H9 (cell line): ENCODE results near the gene DTNB. TPM values are rescaled to one million over a fixed set of nuclear protein-coding genes. Genes with fewer than 3 reads are reported as not detected.

Source experiments
- DNase-seq: peaks from one replicate; pipeline ENCODE4 v3.0.0-alpha.2; 2017
- H2AFZ ChIP-seq: one replicate; pipeline ENCODE4 v1.6.1; 2013; ENCODE audit warnings: mild to moderate bottlenecking, low read length, control low read depth, moderate library complexity
- H2AK5ac ChIP-seq: 2 replicates; pipeline ENCODE4 v1.6.1; 2013; ENCODE audit warnings: low read length, control low read depth, mixed read lengths; ENCODE audit not compliant: insufficient read length
- H2BK120ac ChIP-seq: one replicate; pipeline ENCODE4 v1.6.1; 2013; ENCODE audit warnings: low read depth, mild to moderate bottlenecking, low read length, control low read depth, inconsistent platforms; ENCODE audit not compliant: poor library complexity, severe bottlenecking
- H2BK12ac ChIP-seq: 2 replicates; pipeline ENCODE4 v1.6.1; 2013; ENCODE audit warnings: low read length, control low read depth, mixed read lengths, low read depth; ENCODE audit not compliant: insufficient read length
- H2BK15ac ChIP-seq: 2 replicates; pipeline ENCODE4 v1.6.1; 2013; ENCODE audit warnings: low read depth, low read length, control low read depth
- H2BK20ac ChIP-seq: one replicate; pipeline ENCODE4 v1.6.1; 2013; ENCODE audit warnings: low read depth, mild to moderate bottlenecking, low read length, control low read depth, inconsistent platforms; ENCODE audit not compliant: poor library complexity, severe bottlenecking
- H2BK5ac ChIP-seq: 2 replicates; pipeline ENCODE4 v1.6.1; 2013; ENCODE audit warnings: low read length, control low read depth, mixed read lengths; ENCODE audit not compliant: insufficient read length
- H3K14ac ChIP-seq: 2 replicates; pipeline ENCODE4 v1.6.1; 2013; ENCODE audit warnings: low read length, control low read depth; ENCODE audit not compliant: insufficient read depth
- H3K18ac ChIP-seq: 2 replicates; pipeline ENCODE4 v1.6.1; 2013; ENCODE audit warnings: low read depth, mild to moderate bottlenecking, mixed read lengths, low read length, control low read depth; ENCODE audit not compliant: insufficient read length
- H3K23ac ChIP-seq: 2 replicates; pipeline ENCODE4 v1.6.1; 2013; ENCODE audit warnings: low read length, control low read depth, mixed read lengths, low read depth; ENCODE audit not compliant: insufficient read length
- H3K23me2 ChIP-seq: 2 replicates; pipeline ENCODE4 v1.6.1; 2013; ENCODE audit warnings: low read depth, mild to moderate bottlenecking, mixed read lengths, low read length, control low read depth; ENCODE audit not compliant: insufficient read length, poor library complexity, severe bottlenecking
- H3K27ac ChIP-seq: 2 replicates; pipeline ENCODE4 v1.5.1; 2013; ENCODE audit warnings: low read length, control low read depth, mixed read lengths, low read depth; ENCODE audit not compliant: insufficient read length
- H3K27me3 ChIP-seq: 2 replicates; pipeline ENCODE4 v1.6.1; 2013; ENCODE audit warnings: low read length, control low read depth, inconsistent platforms; ENCODE audit not compliant: insufficient read depth
- H3K4ac ChIP-seq: 2 replicates; pipeline ENCODE4 v1.6.1; 2013; ENCODE audit warnings: low read depth, mild to moderate bottlenecking, control low read depth, inconsistent platforms, low read length, moderate library complexity
- H3K4me1 ChIP-seq: 2 replicates; pipeline ENCODE4 v1.6.1; 2013; ENCODE audit warnings: low read length, control low read depth, inconsistent platforms; ENCODE audit not compliant: insufficient read depth
- H3K4me2 ChIP-seq: 2 replicates; pipeline ENCODE4 v1.6.1; 2013; ENCODE audit warnings: low read length, control low read depth, mixed read lengths; ENCODE audit not compliant: insufficient read length, insufficient read depth
- H3K56ac ChIP-seq: 2 replicates; pipeline ENCODE4 v1.6.1; 2013; ENCODE audit warnings: low read depth, mild to moderate bottlenecking, mixed read lengths, low read length, control low read depth; ENCODE audit not compliant: insufficient read length
- H3K79me1 ChIP-seq: 2 replicates; pipeline ENCODE4 v1.6.1; 2013; ENCODE audit warnings: low read depth, mild to moderate bottlenecking, moderate library complexity, low read length, control low read depth, inconsistent platforms; ENCODE audit not compliant: insufficient read depth, poor library complexity, severe bottlenecking
- H3K79me2 ChIP-seq: 2 replicates; pipeline ENCODE4 v1.6.1; 2013; ENCODE audit warnings: low read length, control low read depth, inconsistent platforms; ENCODE audit not compliant: insufficient read depth
- H3K9ac ChIP-seq: 2 replicates; pipeline ENCODE4 v1.6.1; 2013; ENCODE audit warnings: low read length, control low read depth, mixed read lengths; ENCODE audit not compliant: insufficient read length; ENCODE audit errors: extremely low read depth
- H3K9me3 ChIP-seq: one replicate; pipeline ENCODE4 v1.6.1; 2013; ENCODE audit warnings: low read depth, low read length, inconsistent platforms; ENCODE audit not compliant: control insufficient read depth
- H3T11ph ChIP-seq: one replicate; pipeline ENCODE4 v1.6.1; 2013; ENCODE audit warnings: mild to moderate bottlenecking, low read length, control low read depth, inconsistent platforms
- H4K20me1 ChIP-seq: one replicate; pipeline ENCODE4 v1.6.1; 2013; ENCODE audit not compliant: control insufficient read depth, insufficient read length, insufficient read depth
- H4K5ac ChIP-seq: 2 replicates; pipeline ENCODE4 v1.6.1; 2013; ENCODE audit warnings: low read depth, mild to moderate bottlenecking, mixed read lengths, low read length, control low read depth; ENCODE audit not compliant: insufficient read length
- H4K8ac ChIP-seq: replicated peaks from 2 replicates; pipeline ENCODE4 v1.6.1; 2013; ENCODE audit warnings: low read length, control low read depth, mixed read lengths, low read depth; ENCODE audit not compliant: insufficient read length
- H4K91ac ChIP-seq: 2 replicates; pipeline ENCODE4 v1.6.1; 2013; ENCODE audit warnings: low read depth, mild to moderate bottlenecking, moderate library complexity, mixed read lengths, low read length, control low read depth; ENCODE audit not compliant: insufficient read length
- H3K27ac Mint-ChIP-seq, 3 experiments: 2 replicates in 2 of 3; 3 replicates in 1 of 3; pipeline ENCODE4 v1.8.0; 2020 to 2021; ENCODE audit warnings: mixed read lengths in 3 of 3, mild to moderate bottlenecking in 1 of 3, moderate library complexity in 1 of 3
- H3K27me3 Mint-ChIP-seq: 2 replicates; pipeline ENCODE4 v1.8.0; 2021; ENCODE audit warnings: low read depth, mild to moderate bottlenecking, moderate library complexity, mixed read lengths
- H3K36me3 Mint-ChIP-seq, 3 experiments: 2 replicates in 2 of 3; 3 replicates in 1 of 3; pipeline ENCODE4 v1.8.0; 2020 to 2021; ENCODE audit warnings: low read depth in 3 of 3, mixed read lengths in 3 of 3; ENCODE audit not compliant: insufficient read depth in 1 of 3
- H3K4me1 Mint-ChIP-seq, 2 experiments: 2 replicates each; pipeline ENCODE4 v1.8.0; 2020; ENCODE audit warnings: mixed read lengths in 2 of 2
- H3K4me3 Mint-ChIP-seq, 2 experiments: 2 replicates in 1 of 2; 3 replicates in 1 of 2; pipeline ENCODE4 v1.8.0; 2020 to 2021; ENCODE audit warnings: mild to moderate bottlenecking in 2 of 2, mixed read lengths in 2 of 2, moderate library complexity in 1 of 2
- H3K9me3 Mint-ChIP-seq, 2 experiments: 2 replicates in 1 of 2; 3 replicates in 1 of 2; pipeline ENCODE4 v1.8.0; 2020; ENCODE audit warnings: mild to moderate bottlenecking in 2 of 2, mixed read lengths in 2 of 2, moderate library complexity in 1 of 2
- WGBS: extraction: QIAGEN DNeasy Blood & Tissue Kit; methylation state at CpG from one replicate; pipeline ENCODE4 v1.1.7; 2013; ENCODE audit warnings: missing lambda C conversion rate, low lambda C conversion rate, mixed read lengths; ENCODE audit not compliant: insufficient read length; ENCODE audit errors: extremely low coverage; 5-methylcytosine and 5-hydroxymethylcytosine counted together
- total RNA-seq: library from RNA; stranded (reverse); gene quantifications from 2 replicates; pipeline ENCODE4 v1.2.1, GENCODE V29; 2021
- TF ChIP-seq, protein P1 (sequence below): fragments of 200-600 bp; sonication (generic); conservative IDR thresholded peaks from 3 replicates; pipeline ENCODE4 v1.8.0; 2021; ENCODE audit warnings: antibody characterized with exemption, mild to moderate bottlenecking

DTNB gene
- total RNA-seq, 1 experiment from 2014 or later: 26.7 TPM

DNA sequence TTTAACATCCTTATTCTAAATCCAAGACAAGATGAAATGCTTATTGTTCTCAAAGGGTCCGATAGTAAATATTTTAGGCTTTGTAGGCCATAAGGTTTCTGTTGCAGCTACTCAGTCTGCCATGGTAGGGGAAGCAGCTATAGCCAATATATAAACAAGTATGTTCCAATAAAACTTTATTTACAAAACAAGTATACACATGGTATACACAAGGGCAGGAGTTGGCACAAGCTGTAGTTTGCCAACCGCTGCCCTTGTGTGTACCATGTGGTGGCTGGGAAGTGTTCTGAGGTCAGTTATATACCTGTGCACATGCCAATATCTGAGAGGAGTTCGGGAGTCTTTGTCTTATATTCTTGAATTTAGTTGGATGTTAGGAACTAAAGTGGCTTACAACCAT is 205.6 kb downstream of the DTNB start:
- Histone ChIP-seq H4K91ac (no peak overlapping the region), H3K79me1 (no peaks in the 10 kb centered on the region), H2BK5ac (no peak overlapping the region), H3K4me1 (no peaks in the 10 kb centered on the region), H2BK20ac (no peak overlapping the region), H3K23ac (no peak overlapping the region), H3K79me2 (no peaks in the 10 kb centered on the region), H3K4me2 (no peak overlapping the region), H2AFZ (no peak overlapping the region), H2BK15ac (no peak overlapping the region), H4K8ac (no peak overlapping the region), H3K23me2 (no peaks in the 10 kb centered on the region), H3K9me3 (no peaks in the 10 kb centered on the region), H4K20me1 (no peaks in the 10 kb centered on the region), H3K18ac (no peak overlapping the region), H2BK12ac (no peak overlapping the region), H4K5ac (no peak overlapping the region), H3K9ac (no peak overlapping the region), H3T11ph (no peak overlapping the region), H2BK120ac (no peak overlapping the region), H2AK5ac (no peak overlapping the region), H3K14ac (no peak overlapping the region), H3K4ac (no peak overlapping the region), H3K27ac (no peak overlapping the region), H3K56ac (no peak overlapping the region), H3K27me3 (no peaks in the 10 kb centered on the region)
- TF ChIP-seq, protein P1, sequence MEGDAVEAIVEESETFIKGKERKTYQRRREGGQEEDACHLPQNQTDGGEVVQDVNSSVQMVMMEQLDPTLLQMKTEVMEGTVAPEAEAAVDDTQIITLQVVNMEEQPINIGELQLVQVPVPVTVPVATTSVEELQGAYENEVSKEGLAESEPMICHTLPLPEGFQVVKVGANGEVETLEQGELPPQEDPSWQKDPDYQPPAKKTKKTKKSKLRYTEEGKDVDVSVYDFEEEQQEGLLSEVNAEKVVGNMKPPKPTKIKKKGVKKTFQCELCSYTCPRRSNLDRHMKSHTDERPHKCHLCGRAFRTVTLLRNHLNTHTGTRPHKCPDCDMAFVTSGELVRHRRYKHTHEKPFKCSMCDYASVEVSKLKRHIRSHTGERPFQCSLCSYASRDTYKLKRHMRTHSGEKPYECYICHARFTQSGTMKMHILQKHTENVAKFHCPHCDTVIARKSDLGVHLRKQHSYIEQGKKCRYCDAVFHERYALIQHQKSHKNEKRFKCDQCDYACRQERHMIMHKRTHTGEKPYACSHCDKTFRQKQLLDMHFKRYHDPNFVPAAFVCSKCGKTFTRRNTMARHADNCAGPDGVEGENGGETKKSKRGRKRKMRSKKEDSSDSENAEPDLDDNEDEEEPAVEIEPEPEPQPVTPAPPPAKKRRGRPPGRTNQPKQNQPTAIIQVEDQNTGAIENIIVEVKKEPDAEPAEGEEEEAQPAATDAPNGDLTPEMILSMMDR: no peak
- DNase-seq: no peak
- no peaks in the 10 kb centered on the region for H3K27me3 Mint-ChIP-seq
- H3K9me3 Mint-ChIP-seq: no peaks in the 10 kb centered on the region; a peak in 1 of 5 replicates
- H3K27ac Mint-ChIP-seq: no peak overlapping the region
- H3K36me3 Mint-ChIP-seq: peaks cover 0 to 10% (median 8%) of the 10 kb centered on the region in 3 experiments; a peak in 5 of 7 replicates
- H3K4me1 Mint-ChIP-seq: no peaks in the 10 kb centered on the region
- no CpG with 5 or more reads among the region's 3 CpGs for WGBS
- H3K4me3 Mint-ChIP-seq: no peak overlapping the region
